ENCODE results near the gene GSKIP.

GSKIP gene

DNA sequence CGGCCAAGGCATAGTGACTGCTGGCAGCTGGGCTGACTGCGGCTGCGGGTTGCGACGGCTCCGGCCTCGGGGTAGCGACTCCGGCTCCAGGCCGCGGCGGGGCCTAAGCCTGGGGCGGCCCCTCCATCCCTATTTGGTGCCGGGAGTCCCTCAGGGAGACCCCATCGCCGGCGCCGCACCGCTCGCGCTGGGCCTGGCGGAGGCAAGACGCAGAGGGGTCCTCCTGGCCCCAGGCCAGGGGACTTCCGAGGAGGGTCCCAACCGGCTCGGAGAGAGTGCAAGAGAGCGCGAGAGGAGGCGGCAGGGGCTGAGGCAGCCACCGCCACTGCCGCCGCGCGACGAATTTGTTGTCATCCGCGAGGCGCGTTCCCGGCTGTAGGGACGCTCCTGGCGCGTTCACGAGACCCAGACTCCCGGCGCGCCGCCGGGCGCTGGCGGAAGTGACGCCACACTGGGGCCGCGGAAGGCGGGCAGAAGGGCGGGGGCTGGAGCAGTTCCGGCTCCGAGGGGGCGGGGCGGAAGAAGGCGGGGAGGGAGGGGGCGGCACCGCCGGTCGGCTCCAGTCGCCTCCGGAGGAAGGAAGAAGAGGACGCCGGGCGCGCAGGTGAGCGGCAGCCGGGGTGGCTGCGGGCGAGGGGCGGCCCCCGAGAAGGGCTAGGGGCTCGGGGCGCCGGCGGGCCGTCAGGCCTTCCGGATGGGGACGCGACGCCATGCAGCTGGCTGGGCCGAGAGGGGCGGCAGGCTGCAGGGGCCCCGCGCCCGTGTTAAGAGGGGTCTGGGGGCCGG lies at the start of gene GSKIP, which contains the start of gene ATG2B (continued):
- TF ChIP-seq, protein P1, sequence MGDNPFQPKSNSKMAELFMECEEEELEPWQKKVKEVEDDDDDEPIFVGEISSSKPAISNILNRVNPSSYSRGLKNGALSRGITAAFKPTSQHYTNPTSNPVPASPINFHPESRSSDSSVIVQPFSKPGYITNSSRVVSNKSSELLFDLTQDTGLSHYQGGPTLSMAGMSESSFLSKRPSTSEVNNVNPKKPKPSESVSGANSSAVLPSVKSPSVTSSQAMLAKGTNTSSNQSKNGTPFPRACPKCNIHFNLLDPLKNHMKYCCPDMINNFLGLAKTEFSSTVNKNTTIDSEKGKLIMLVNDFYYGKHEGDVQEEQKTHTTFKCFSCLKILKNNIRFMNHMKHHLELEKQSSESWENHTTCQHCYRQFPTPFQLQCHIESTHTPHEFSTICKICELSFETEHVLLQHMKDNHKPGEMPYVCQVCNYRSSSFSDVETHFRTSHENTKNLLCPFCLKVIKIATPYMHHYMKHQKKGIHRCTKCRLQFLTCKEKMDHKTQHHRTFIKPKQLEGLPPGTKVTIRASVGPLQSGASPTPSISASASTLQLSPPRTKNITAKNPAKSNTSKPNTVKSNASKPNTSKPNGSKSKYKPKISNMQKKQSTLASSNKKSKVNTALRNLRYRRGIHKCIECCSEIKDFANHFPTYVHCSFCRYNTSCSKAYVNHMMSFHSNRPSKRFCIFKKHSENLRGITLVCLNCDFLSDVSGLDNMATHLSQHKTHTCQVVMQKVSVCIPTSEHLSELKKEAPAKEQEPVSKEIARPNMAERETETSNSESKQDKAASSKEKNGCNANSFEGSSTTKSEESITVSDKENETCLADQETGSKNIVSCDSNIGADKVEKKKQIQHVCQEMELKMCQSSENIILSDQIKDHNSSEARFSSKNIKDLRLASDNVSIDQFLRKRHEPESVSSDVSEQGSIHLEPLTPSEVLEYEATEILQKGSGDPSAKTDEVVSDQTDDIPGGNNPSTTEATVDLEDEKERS (tag by site-specific recombination; IDR thresholded peaks at IDR 0.05): no peak
- 0 out of 2 replicates have a peak, but pooled peaks have one; percentile 51 for TF ChIP-seq KLF17 (tag by site-specific recombination; IDR thresholded peaks at IDR 0.05)
- 0 out of 2 replicates have a peak, but pooled peaks have one; percentile 18 for TF ChIP-seq ZNF146 (tag by site-specific recombination; IDR thresholded peaks at IDR 0.05)
- no peak for TF ChIP-seq ZNF544 (tag by site-specific recombination; IDR thresholded peaks at IDR 0.05)
- TF ChIP-seq ZNF677 (tag by site-specific recombination; IDR thresholded peaks at IDR 0.05): no peak
- no peak for TF ChIP-seq ZNF133 (tag by site-specific recombination; IDR thresholded peaks at IDR 0.05)
- TF ChIP-seq ZNF660 (tag by site-specific recombination; IDR thresholded peaks at IDR 0.05): peak; percentile 7; the same call in 1 of the 2 replicates
- TF ChIP-seq, protein P2, sequence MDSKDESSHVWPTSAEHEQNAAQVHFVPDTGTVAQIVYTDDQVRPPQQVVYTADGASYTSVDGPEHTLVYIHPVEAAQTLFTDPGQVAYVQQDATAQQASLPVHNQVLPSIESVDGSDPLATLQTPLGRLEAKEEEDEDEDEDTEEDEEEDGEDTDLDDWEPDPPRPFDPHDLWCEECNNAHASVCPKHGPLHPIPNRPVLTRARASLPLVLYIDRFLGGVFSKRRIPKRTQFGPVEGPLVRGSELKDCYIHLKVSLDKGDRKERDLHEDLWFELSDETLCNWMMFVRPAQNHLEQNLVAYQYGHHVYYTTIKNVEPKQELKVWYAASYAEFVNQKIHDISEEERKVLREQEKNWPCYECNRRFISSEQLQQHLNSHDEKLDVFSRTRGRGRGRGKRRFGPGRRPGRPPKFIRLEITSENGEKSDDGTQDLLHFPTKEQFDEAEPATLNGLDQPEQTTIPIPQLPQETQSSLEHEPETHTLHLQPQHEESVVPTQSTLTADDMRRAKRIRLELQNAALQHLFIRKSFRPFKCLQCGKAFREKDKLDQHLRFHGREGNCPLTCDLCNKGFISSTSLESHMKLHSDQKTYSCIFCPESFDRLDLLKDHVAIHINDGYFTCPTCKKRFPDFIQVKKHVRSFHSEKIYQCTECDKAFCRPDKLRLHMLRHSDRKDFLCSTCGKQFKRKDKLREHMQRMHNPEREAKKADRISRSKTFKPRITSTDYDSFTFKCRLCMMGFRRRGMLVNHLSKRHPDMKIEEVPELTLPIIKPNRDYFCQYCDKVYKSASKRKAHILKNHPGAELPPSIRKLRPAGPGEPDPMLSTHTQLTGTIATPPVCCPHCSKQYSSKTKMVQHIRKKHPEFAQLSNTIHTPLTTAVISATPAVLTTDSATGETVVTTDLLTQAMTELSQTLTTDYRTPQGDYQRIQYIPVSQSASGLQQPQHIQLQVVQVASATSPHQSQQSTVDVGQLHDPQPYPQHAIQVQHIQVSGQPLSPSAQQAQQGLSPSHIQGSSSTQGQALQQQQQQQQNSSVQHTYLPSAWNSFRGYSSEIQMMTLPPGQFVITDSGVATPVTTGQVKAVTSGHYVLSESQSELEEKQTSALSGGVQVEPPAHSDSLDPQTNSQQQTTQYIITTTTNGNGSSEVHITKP (tag by site-specific recombination; IDR thresholded peaks at IDR 0.05): 0 out of 2 replicates have a peak, but pooled peaks have one; percentile 18
- TF ChIP-seq ZNF391 (tag by site-specific recombination; IDR thresholded peaks at IDR 0.05; ENCODE audit: borderline replicate concordance, low read depth): 0 out of 2 replicates have a peak, but pooled peaks have one; percentile 53
- TF ChIP-seq ZNF501 (tag by site-specific recombination; IDR thresholded peaks at IDR 0.05): peak; percentile 72; the same call in 1 of the 2 replicates
- TF ChIP-seq SP3 (tag by site-specific recombination; IDR thresholded peaks at IDR 0.05): peak; percentile 74
- peak; percentile 36; the same call in 1 of the 2 replicates for TF ChIP-seq KLF8 (tag by site-specific recombination; IDR thresholded peaks at IDR 0.05)
- no peak for TF ChIP-seq OSR2 (tag by site-specific recombination; IDR thresholded peaks at IDR 0.05)
- 0 out of 2 replicates have a peak, but pooled peaks have one; percentile 22 for TF ChIP-seq ZNF837 (tag by site-specific recombination; IDR thresholded peaks at IDR 0.05)
- TF ChIP-seq ZNF792 (tag by site-specific recombination; IDR thresholded peaks at IDR 0.05): no peak
- no peak for TF ChIP-seq ZNF132 (tag by site-specific recombination; IDR thresholded peaks at IDR 0.05; ENCODE audit: borderline replicate concordance)
- TF ChIP-seq YY1 (tag by site-specific recombination; IDR thresholded peaks at IDR 0.05): peak; percentile 26; the same call in 1 of the 2 replicates
- TF ChIP-seq, protein P3, sequence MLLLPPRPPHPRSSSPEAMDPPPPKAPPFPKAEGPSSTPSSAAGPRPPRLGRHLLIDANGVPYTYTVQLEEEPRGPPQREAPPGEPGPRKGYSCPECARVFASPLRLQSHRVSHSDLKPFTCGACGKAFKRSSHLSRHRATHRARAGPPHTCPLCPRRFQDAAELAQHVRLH (tag by site-specific recombination; IDR thresholded peaks at IDR 0.05): peak; percentile 17; the same call in 1 of the 2 replicates
- TF ChIP-seq ZFHX2 (tag by site-specific recombination; conservative IDR thresholded peaks at IDR 0.05): peak; percentile 23; the same call in 1 of the 2 replicates
